H9 (cell line): ENCODE results near the gene RASSF3. TPM values are rescaled to one million over a fixed set of nuclear protein-coding genes. Genes with fewer than 3 reads are reported as not detected.

Experiments
- DNase-seq: peaks from one replicate; pipeline ENCODE4 v3.0.0-alpha.2; 2017
- H2AFZ ChIP-seq: one replicate; pipeline ENCODE4 v1.6.1; 2013; ENCODE audit warnings: mild to moderate bottlenecking, low read length, control low read depth, moderate library complexity
- H2AK5ac ChIP-seq: 2 replicates; pipeline ENCODE4 v1.6.1; 2013; ENCODE audit warnings: low read length, control low read depth, mixed read lengths; ENCODE audit not compliant: insufficient read length
- H2BK120ac ChIP-seq: one replicate; pipeline ENCODE4 v1.6.1; 2013; ENCODE audit warnings: low read depth, mild to moderate bottlenecking, low read length, control low read depth, inconsistent platforms; ENCODE audit not compliant: poor library complexity, severe bottlenecking
- H2BK12ac ChIP-seq: 2 replicates; pipeline ENCODE4 v1.6.1; 2013; ENCODE audit warnings: low read length, control low read depth, mixed read lengths, low read depth; ENCODE audit not compliant: insufficient read length
- H2BK15ac ChIP-seq: 2 replicates; pipeline ENCODE4 v1.6.1; 2013; ENCODE audit warnings: low read depth, low read length, control low read depth
- H2BK20ac ChIP-seq: one replicate; pipeline ENCODE4 v1.6.1; 2013; ENCODE audit warnings: low read depth, mild to moderate bottlenecking, low read length, control low read depth, inconsistent platforms; ENCODE audit not compliant: poor library complexity, severe bottlenecking
- H2BK5ac ChIP-seq: 2 replicates; pipeline ENCODE4 v1.6.1; 2013; ENCODE audit warnings: low read length, control low read depth, mixed read lengths; ENCODE audit not compliant: insufficient read length
- H3K14ac ChIP-seq: 2 replicates; pipeline ENCODE4 v1.6.1; 2013; ENCODE audit warnings: low read length, control low read depth; ENCODE audit not compliant: insufficient read depth
- H3K18ac ChIP-seq: 2 replicates; pipeline ENCODE4 v1.6.1; 2013; ENCODE audit warnings: low read depth, mild to moderate bottlenecking, mixed read lengths, low read length, control low read depth; ENCODE audit not compliant: insufficient read length
- H3K23ac ChIP-seq: 2 replicates; pipeline ENCODE4 v1.6.1; 2013; ENCODE audit warnings: low read length, control low read depth, mixed read lengths, low read depth; ENCODE audit not compliant: insufficient read length
- H3K23me2 ChIP-seq: 2 replicates; pipeline ENCODE4 v1.6.1; 2013; ENCODE audit warnings: low read depth, mild to moderate bottlenecking, mixed read lengths, low read length, control low read depth; ENCODE audit not compliant: insufficient read length, poor library complexity, severe bottlenecking
- H3K27ac ChIP-seq: 2 replicates; pipeline ENCODE4 v1.5.1; 2013; ENCODE audit warnings: low read length, control low read depth, mixed read lengths, low read depth; ENCODE audit not compliant: insufficient read length
- H3K27me3 ChIP-seq: 2 replicates; pipeline ENCODE4 v1.6.1; 2013; ENCODE audit warnings: low read length, control low read depth, inconsistent platforms; ENCODE audit not compliant: insufficient read depth
- H3K4ac ChIP-seq: 2 replicates; pipeline ENCODE4 v1.6.1; 2013; ENCODE audit warnings: low read depth, mild to moderate bottlenecking, control low read depth, inconsistent platforms, low read length, moderate library complexity
- H3K4me1 ChIP-seq: 2 replicates; pipeline ENCODE4 v1.6.1; 2013; ENCODE audit warnings: low read length, control low read depth, inconsistent platforms; ENCODE audit not compliant: insufficient read depth
- H3K4me2 ChIP-seq: 2 replicates; pipeline ENCODE4 v1.6.1; 2013; ENCODE audit warnings: low read length, control low read depth, mixed read lengths; ENCODE audit not compliant: insufficient read length, insufficient read depth
- H3K56ac ChIP-seq: 2 replicates; pipeline ENCODE4 v1.6.1; 2013; ENCODE audit warnings: low read depth, mild to moderate bottlenecking, mixed read lengths, low read length, control low read depth; ENCODE audit not compliant: insufficient read length
- H3K79me1 ChIP-seq: 2 replicates; pipeline ENCODE4 v1.6.1; 2013; ENCODE audit warnings: low read depth, mild to moderate bottlenecking, moderate library complexity, low read length, control low read depth, inconsistent platforms; ENCODE audit not compliant: insufficient read depth, poor library complexity, severe bottlenecking
- H3K79me2 ChIP-seq: 2 replicates; pipeline ENCODE4 v1.6.1; 2013; ENCODE audit warnings: low read length, control low read depth, inconsistent platforms; ENCODE audit not compliant: insufficient read depth
- H3K9ac ChIP-seq: 2 replicates; pipeline ENCODE4 v1.6.1; 2013; ENCODE audit warnings: low read length, control low read depth, mixed read lengths; ENCODE audit not compliant: insufficient read length; ENCODE audit errors: extremely low read depth
- H3K9me3 ChIP-seq: one replicate; pipeline ENCODE4 v1.6.1; 2013; ENCODE audit warnings: low read depth, low read length, inconsistent platforms; ENCODE audit not compliant: control insufficient read depth
- H3T11ph ChIP-seq: one replicate; pipeline ENCODE4 v1.6.1; 2013; ENCODE audit warnings: mild to moderate bottlenecking, low read length, control low read depth, inconsistent platforms
- H4K20me1 ChIP-seq: one replicate; pipeline ENCODE4 v1.6.1; 2013; ENCODE audit not compliant: control insufficient read depth, insufficient read length, insufficient read depth
- H4K5ac ChIP-seq: 2 replicates; pipeline ENCODE4 v1.6.1; 2013; ENCODE audit warnings: low read depth, mild to moderate bottlenecking, mixed read lengths, low read length, control low read depth; ENCODE audit not compliant: insufficient read length
- H4K8ac ChIP-seq: replicated peaks from 2 replicates; pipeline ENCODE4 v1.6.1; 2013; ENCODE audit warnings: low read length, control low read depth, mixed read lengths, low read depth; ENCODE audit not compliant: insufficient read length
- H4K91ac ChIP-seq: 2 replicates; pipeline ENCODE4 v1.6.1; 2013; ENCODE audit warnings: low read depth, mild to moderate bottlenecking, moderate library complexity, mixed read lengths, low read length, control low read depth; ENCODE audit not compliant: insufficient read length
- H3K27ac Mint-ChIP-seq, 3 experiments: 2 replicates in 2 of 3; 3 replicates in 1 of 3; pipeline ENCODE4 v1.8.0; 2020 to 2021; ENCODE audit warnings: mixed read lengths in 3 of 3, mild to moderate bottlenecking in 1 of 3, moderate library complexity in 1 of 3
- H3K27me3 Mint-ChIP-seq: 2 replicates; pipeline ENCODE4 v1.8.0; 2021; ENCODE audit warnings: low read depth, mild to moderate bottlenecking, moderate library complexity, mixed read lengths
- H3K36me3 Mint-ChIP-seq, 3 experiments: 2 replicates in 2 of 3; 3 replicates in 1 of 3; pipeline ENCODE4 v1.8.0; 2020 to 2021; ENCODE audit warnings: low read depth in 3 of 3, mixed read lengths in 3 of 3; ENCODE audit not compliant: insufficient read depth in 1 of 3
- H3K4me1 Mint-ChIP-seq, 2 experiments: 2 replicates each; pipeline ENCODE4 v1.8.0; 2020; ENCODE audit warnings: mixed read lengths in 2 of 2
- H3K4me3 Mint-ChIP-seq, 2 experiments: 2 replicates in 1 of 2; 3 replicates in 1 of 2; pipeline ENCODE4 v1.8.0; 2020 to 2021; ENCODE audit warnings: mild to moderate bottlenecking in 2 of 2, mixed read lengths in 2 of 2, moderate library complexity in 1 of 2
- H3K9me3 Mint-ChIP-seq, 2 experiments: 2 replicates in 1 of 2; 3 replicates in 1 of 2; pipeline ENCODE4 v1.8.0; 2020; ENCODE audit warnings: mild to moderate bottlenecking in 2 of 2, mixed read lengths in 2 of 2, moderate library complexity in 1 of 2
- WGBS: extraction: QIAGEN DNeasy Blood & Tissue Kit; methylation state at CpG from one replicate; pipeline ENCODE4 v1.1.7; 2013; ENCODE audit warnings: missing lambda C conversion rate, low lambda C conversion rate, mixed read lengths; ENCODE audit not compliant: insufficient read length; ENCODE audit errors: extremely low coverage; 5-methylcytosine and 5-hydroxymethylcytosine counted together
- total RNA-seq: library from RNA; stranded (reverse); gene quantifications from 2 replicates; pipeline ENCODE4 v1.2.1, GENCODE V29; 2021
- TF ChIP-seq, protein P1 (sequence below): fragments of 200-600 bp; sonication (generic); conservative IDR thresholded peaks from 3 replicates; pipeline ENCODE4 v1.8.0; 2021; ENCODE audit warnings: antibody characterized with exemption, mild to moderate bottlenecking

RASSF3 gene
- total RNA-seq, 1 experiment from 2014 or later = 45.1 TPM

GRCh38 chr12:64652346-64652745, 42.1 kb downstream of the RASSF3 start:
- Histone ChIP-seq H3K79me2 (peaks cover 12% of the 10 kb centered on the region; the same call in 1 of the 2 replicates), H3K56ac (no peak overlapping the region), H2AFZ (no peak overlapping the region), H2BK20ac (no peak overlapping the region), H2AK5ac (no peak overlapping the region), H2BK120ac (no peak overlapping the region), H4K8ac (no peak overlapping the region), H4K5ac (no peak overlapping the region), H3K4me1 (peaks cover 2% of the 10 kb centered on the region; the same call in 1 of the 2 replicates), H2BK12ac (no peak overlapping the region), H3K4ac (no peak overlapping the region), H3T11ph (no peak overlapping the region), H3K9ac (no peak overlapping the region), H2BK15ac (no peak overlapping the region), H4K20me1 (no peaks in the 10 kb centered on the region), H3K14ac (no peak overlapping the region), H3K18ac (no peak overlapping the region), H3K4me2 (no peak overlapping the region), H3K9me3 (no peaks in the 10 kb centered on the region), H3K79me1 (peaks cover 12% of the 10 kb centered on the region), H3K23me2 (no peaks in the 10 kb centered on the region), H4K91ac (no peak overlapping the region), H3K27ac (no peak overlapping the region), H3K23ac (no peak overlapping the region), H2BK5ac (no peak overlapping the region), H3K27me3 (no peaks in the 10 kb centered on the region)
- no CpG with 5 or more reads among the region's 2 CpGs for WGBS
- TF ChIP-seq, protein P1, sequence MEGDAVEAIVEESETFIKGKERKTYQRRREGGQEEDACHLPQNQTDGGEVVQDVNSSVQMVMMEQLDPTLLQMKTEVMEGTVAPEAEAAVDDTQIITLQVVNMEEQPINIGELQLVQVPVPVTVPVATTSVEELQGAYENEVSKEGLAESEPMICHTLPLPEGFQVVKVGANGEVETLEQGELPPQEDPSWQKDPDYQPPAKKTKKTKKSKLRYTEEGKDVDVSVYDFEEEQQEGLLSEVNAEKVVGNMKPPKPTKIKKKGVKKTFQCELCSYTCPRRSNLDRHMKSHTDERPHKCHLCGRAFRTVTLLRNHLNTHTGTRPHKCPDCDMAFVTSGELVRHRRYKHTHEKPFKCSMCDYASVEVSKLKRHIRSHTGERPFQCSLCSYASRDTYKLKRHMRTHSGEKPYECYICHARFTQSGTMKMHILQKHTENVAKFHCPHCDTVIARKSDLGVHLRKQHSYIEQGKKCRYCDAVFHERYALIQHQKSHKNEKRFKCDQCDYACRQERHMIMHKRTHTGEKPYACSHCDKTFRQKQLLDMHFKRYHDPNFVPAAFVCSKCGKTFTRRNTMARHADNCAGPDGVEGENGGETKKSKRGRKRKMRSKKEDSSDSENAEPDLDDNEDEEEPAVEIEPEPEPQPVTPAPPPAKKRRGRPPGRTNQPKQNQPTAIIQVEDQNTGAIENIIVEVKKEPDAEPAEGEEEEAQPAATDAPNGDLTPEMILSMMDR = no peak
- DNase-seq = no peak
- Mint-ChIP-seq H3K4me1 (peaks cover 19 to 24% of the 10 kb centered on the region in 2 experiments), H3K4me3 (no peak overlapping the region), H3K36me3 (no peaks in the 10 kb centered on the region), H3K27ac (no peak overlapping the region; a peak in 1 of 7 replicates), H3K27me3 (no peaks in the 10 kb centered on the region), H3K9me3 (no peaks in the 10 kb centered on the region)
